ENCODE results near the gene SV2C.

DNA sequence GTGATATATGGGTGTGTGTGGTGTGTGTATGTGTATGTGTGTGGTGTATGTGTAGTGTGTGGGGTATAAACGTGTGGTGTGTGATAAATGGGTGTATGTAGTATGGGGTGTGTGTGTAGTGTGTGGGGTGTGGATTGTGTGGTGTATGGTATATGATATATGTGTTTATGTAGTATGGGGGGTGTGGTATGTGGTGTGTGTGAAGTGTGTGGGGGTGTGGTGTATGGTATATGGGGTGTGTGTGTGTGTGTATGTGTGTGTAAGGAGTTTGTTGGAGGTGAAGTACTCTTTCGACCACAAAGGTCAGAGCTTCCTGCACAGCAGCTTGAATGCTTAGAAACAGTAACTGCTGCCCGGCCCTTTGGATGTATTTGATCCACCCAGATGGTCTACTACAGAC, 174.7 kb downstream of the SV2C start:
- TF ChIP-seq POLR2A (IDR thresholded peaks at IDR 0.05) = no peak
- TF ChIP-seq, protein P1, sequence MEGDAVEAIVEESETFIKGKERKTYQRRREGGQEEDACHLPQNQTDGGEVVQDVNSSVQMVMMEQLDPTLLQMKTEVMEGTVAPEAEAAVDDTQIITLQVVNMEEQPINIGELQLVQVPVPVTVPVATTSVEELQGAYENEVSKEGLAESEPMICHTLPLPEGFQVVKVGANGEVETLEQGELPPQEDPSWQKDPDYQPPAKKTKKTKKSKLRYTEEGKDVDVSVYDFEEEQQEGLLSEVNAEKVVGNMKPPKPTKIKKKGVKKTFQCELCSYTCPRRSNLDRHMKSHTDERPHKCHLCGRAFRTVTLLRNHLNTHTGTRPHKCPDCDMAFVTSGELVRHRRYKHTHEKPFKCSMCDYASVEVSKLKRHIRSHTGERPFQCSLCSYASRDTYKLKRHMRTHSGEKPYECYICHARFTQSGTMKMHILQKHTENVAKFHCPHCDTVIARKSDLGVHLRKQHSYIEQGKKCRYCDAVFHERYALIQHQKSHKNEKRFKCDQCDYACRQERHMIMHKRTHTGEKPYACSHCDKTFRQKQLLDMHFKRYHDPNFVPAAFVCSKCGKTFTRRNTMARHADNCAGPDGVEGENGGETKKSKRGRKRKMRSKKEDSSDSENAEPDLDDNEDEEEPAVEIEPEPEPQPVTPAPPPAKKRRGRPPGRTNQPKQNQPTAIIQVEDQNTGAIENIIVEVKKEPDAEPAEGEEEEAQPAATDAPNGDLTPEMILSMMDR (IDR thresholded peaks at IDR 0.05) = no peak

Data from heart left ventricle (tissue), 13 donors.